Peyer's patch (tissue), 4 donors: ENCODE results near the gene RBM20.

Experiments
- POLR2A ChIP-seq, 2 donors: fragments of 450-650 bp; IDR thresholded peaks; one replicate each; pipeline ENCODE4 v1.5.1; 2017; ENCODE audit warnings: antibody characterized with exemption in 2 of 2, mild to moderate bottlenecking in 2 of 2, moderate library complexity in 2 of 2
- TF ChIP-seq, protein P1 (sequence below), 6 experiments: fragments of 450-650 bp in 4 of 6; fragments of 200-600 bp in 2 of 6; sonication (generic) in 1 of 6; IDR thresholded peaks; one replicate each; pipeline ENCODE4 v1.5.1; 2017 to 2019; ENCODE audit warnings: antibody characterized with exemption in 6 of 6, mild to moderate bottlenecking in 3 of 6, moderate library complexity in 1 of 6

DNA sequence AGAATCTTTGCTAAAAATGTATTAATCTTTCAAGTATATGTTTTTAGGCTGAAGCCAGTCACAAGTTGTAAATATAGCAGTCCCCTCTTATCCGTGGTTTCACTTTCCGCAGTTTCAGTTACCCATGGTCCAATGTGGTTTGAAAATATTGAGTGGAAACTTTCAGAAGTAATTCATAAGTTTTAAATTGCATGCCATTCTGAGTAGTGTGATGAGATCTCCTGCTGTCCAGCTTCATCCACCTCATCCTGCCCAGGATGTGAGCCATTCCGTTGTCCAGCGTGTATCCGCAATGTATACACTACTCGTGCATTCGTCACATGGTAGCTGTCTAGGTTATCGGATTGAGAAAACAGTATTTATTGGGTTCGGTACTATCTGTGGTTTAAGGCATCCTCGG, 239.8 kb downstream of the RBM20 start:
- TF ChIP-seq, protein P1, sequence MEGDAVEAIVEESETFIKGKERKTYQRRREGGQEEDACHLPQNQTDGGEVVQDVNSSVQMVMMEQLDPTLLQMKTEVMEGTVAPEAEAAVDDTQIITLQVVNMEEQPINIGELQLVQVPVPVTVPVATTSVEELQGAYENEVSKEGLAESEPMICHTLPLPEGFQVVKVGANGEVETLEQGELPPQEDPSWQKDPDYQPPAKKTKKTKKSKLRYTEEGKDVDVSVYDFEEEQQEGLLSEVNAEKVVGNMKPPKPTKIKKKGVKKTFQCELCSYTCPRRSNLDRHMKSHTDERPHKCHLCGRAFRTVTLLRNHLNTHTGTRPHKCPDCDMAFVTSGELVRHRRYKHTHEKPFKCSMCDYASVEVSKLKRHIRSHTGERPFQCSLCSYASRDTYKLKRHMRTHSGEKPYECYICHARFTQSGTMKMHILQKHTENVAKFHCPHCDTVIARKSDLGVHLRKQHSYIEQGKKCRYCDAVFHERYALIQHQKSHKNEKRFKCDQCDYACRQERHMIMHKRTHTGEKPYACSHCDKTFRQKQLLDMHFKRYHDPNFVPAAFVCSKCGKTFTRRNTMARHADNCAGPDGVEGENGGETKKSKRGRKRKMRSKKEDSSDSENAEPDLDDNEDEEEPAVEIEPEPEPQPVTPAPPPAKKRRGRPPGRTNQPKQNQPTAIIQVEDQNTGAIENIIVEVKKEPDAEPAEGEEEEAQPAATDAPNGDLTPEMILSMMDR (IDR thresholded peaks at IDR 0.05), result no peak
- TF ChIP-seq POLR2A (IDR thresholded peaks at IDR 0.05), result no peak
